GM13977 (cell line): ENCODE measurements around the gene RAP1A.

Experiments
- DNase-seq: peaks from one replicate; pipeline ENCODE4 v3.0.0; 2012; ENCODE audit warnings: low spot score
- CTCF ChIP-seq: IDR thresholded peaks from 2 replicates; pipeline ENCODE4 v1.5.1; 2012; ENCODE audit warnings: mild to moderate bottlenecking, control low read depth; ENCODE audit not compliant: insufficient read depth; ENCODE audit errors: extremely low read depth, missing control alignments
- in situ Hi-C: fragments of 300-500 bp; cut with MboI; formaldehyde crosslinking; loops from one replicate; pipeline ENCODE4 v1.12.0; 2022; ENCODE audit warnings: low sequenced_read_pairs, low pct_unique_long_range_greater_than_20kb, mixed read lengths, inconsistent platforms; ENCODE audit not compliant: unreplicated experiment

Gene RAP1A

GRCh38 chr1:111644506-111644905 lies 24.9 kb downstream of the RAP1A start:
- DNase-seq = no peak
- in situ Hi-C loops = no loop called here
- TF ChIP-seq CTCF = no peak

- DNase-seq = no peak
- TF ChIP-seq CTCF = no peak
- in situ Hi-C loops = no loop called here
These were observed 28.1 kb downstream of the RAP1A start for GRCh38 chr1:111647736-111648135.

- no peak for TF ChIP-seq CTCF
- no peak for DNase-seq
- in situ Hi-C loops = no loop called here
These were observed 29.2 kb downstream of the RAP1A start for GRCh38 chr1:111648806-111649205.

GRCh38 chr1:111649227-111649626 lies 29.6 kb downstream of the RAP1A start:
- no peak for DNase-seq
- in situ Hi-C loops = no loop called here
- TF ChIP-seq CTCF = no peak

- DNase-seq = no peak
- TF ChIP-seq CTCF = no peak
- in situ Hi-C loops = no loop called here
These were observed 30.1 kb downstream of the RAP1A start for GRCh38 chr1:111649648-111650047.

- no peak for DNase-seq
- in situ Hi-C loops = no loop called here
- no peak for TF ChIP-seq CTCF
These were observed 34.1 kb downstream of the RAP1A start for GRCh38 chr1:111653709-111654108.

- in situ Hi-C loops = no loop called here
- no peak for TF ChIP-seq CTCF
- peak; percentile 23 for DNase-seq
These were observed 35.2 kb downstream of the RAP1A start for GRCh38 chr1:111654839-111655238.
